ENCODE data around the gene GPR15.
"Not testable (repeated sequence)": the region's sequence is repeated elsewhere in the genome, so short reads cannot be mapped to it uniquely, and the experiment has no call there.

GPR15 gene

DNA sequence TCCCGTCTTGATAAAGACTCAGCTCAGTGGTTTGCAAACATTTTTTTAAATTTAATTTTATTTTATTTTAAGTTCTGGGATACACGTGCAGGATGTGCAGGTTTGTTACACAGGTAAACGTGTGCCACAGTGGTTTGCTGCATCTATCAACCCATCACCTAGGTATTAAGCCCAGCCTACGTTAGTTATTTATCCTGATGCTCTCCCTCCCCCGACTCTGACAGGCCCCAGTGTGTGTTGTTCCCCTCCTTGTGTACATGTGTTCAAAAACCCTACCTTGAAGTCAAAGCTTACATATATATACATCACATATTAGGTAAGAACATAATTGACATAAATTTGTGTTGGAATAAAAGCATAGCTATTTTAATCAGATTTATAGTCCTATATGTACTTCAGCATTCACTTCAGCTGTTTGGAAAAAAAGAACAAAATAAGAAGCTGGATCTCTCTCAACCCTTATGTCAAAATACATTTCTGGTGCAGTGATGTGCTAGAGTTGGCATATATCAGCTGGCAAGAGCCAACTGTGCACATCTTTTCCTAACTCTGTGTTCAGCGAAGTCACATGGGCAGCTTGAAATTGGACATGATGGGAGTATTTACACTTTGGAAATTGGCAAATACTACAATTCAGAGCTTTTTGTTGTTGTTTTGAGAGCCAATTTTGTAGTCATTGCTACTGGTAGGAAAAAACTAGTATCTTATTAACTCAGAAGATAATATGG lies 26.5 kb downstream of the GPR15 start:
- DNase-seq (ENCODE audit: low spot score) = no peak

DNA sequence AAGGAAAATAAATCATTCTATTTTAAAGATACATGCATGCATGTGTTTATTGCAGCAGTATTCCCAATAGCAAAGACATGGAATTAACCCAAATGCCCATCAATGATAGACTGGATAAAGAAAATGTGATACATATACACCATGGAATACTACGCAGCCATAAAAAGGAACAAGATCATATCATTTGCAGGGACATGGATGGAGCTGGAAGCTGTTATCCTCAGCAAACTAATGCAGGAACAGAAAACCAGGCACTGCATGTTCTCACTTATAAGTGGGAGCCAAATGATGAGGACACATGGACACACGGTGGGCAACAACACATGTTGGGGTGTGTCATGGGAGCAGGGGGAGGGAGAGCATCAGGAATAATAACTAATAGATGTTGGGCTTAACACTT lies 28.0 kb downstream of the GPR15 start:
- not testable (repeated sequence) for DNase-seq (ENCODE audit: low spot score)

DNA sequence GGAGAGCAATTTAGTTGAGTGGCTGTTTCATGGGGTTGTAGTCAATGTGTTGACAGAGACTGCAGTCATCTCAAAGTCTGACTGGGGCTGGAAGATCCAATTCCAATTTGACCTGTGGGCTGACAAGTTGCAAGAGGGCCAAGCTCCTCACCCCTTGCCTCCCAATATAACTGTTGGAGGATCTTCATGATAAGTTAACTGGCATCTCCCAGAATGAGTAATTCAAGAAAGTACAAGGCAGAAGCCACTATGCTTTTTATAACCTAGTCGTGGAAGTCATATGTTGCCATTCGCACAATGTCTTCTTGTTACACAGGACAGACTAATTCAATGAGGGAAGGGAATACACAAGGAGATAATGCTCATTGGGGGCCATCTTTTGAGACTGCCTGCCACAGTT lies 29.1 kb downstream of the GPR15 start:
- no peak for DNase-seq (ENCODE audit: low spot score)

DNA sequence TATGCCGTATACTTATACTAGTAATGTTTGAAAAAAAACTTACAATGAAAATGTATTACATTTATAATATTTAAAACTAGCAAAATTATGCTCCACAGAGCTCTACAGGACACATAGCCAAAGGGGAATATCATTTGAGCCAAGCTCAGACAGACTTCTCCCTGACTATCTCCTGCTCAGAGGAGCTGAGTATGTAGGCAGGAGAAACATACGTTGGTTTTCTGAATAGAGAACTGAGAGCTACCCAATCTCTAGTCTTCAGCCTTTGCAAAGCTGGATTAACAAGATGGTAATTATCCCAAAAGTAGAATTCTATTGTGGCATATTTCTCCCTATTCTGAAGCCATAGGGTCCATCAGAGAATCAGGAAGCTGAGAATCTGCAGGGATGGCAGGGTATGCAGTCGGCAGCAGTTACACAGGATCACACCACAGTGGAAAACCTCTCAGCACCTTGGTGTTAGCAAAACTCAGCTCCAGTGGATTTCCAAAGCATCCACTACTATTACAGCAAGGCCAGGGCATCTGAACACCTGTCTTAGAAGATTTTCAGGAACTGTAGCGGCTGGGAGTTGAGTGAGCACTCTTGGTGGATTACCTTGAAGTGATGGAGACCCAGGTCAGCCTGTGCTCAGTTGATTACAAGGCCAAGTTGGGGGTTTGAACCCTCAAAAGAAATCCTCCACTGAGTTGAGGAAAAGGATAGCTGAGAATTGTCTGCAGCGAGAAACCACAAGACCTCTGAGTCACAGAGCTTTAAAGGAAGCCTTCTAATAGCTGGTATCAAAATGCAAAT lies 30.1 kb downstream of the GPR15 start:
- no peak for DNase-seq (ENCODE audit: low spot score)

DNA sequence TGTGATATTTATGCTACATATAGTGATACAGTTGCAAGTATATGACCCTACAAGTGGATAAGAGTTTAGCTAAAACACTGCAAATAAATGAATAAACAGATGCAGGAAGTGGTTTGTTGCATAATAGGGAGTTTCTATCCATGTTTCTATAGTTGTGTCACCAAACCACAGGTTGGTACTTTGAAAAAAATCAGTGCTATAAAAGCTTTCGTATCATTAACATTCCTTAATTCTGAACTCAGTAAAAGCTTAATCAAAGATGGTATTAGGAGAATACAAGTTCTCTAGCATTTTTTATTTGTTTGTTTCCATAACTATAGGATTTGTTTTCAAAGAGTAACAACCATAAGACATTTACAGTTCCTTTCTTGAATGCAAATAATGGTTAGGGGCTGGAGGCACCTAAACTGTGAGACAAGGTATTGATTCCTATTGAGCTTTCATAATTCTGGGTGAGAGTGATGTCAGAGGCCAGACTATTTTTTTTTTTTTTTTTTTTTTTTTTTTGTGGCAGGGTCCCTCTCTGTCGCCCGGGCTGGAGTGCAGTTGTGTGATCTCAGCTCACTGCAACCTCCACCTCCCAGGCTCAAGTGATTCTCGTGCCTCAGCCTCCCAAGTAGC lies 32.0 kb downstream of the GPR15 start:
- DNase-seq (ENCODE audit: low spot score) = no peak

DNA sequence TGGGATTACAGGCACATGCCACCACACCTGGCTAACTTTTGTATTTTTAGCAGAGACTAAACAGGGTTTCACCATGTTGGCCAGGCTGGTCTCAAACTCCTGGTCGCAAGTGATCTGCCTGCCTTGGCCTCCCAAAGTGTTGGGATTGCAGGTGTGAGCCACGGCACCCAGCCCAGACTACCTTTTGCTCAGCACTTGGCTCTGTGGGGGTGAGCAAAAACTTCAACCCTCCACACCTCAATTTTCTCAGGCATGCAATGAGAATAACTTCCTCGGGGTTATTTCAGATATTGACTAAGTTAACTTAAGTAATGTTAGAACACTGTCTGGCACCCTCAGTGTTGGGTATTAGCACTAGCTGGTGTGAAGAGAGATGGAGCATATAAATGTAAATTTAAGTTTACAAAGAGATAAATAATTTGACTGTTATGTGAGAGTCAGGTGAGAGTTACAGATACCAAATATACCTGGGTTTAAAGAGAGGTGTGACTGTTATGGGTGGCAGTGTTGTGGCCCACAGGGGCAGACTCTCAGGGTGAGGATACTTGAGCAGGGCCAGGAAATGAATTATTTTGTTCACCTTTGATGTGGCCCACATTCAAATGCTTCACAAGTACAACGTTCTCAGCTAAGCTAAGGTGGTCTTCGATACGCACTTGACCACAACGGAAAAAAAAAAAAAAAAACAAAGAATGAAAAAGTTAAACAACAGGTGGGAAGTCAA lies 32.7 kb downstream of the GPR15 start:
- no peak for DNase-seq (ENCODE audit: low spot score)

DNA sequence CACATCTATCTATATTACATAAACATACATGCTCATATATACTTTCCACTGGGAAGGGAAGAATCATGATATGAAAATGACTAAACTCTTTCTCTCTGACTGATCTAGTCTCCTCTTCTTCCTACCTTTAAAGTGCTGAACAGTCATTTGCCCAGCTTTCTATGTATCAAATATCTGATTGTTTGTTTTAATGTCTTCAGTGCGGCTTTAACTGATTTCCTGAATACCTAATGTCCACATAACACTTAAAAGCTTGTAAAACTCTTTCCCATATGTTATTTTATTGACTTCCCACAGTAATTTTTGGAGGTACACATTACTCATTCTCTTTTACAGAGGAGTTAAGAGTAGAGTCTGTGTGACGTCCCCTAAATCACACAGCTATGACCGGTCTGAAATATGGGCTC lies 33.5 kb downstream of the GPR15 start:
- DNase-seq (ENCODE audit: low spot score) = no peak

DNA sequence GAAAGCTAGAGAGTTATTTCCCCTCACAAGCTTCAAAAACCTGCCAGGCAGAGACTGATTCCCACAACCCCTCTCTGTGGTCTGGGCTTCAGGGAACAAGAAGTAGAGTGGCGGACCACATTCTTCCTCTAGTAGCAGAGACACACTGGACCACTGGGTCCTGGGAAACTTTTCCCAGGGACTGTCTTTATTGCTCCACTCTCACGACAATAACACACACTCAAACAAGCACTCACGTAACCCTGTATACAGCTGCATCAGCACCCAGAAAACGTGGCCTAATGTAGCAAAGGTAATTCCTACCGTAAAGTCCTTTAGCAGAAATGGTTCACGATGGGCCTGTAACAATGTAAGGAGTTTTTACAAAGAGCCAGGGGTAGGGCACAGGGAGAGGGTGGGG lies 34.1 kb downstream of the GPR15 start:
- no peak for DNase-seq (ENCODE audit: low spot score)

DNA sequence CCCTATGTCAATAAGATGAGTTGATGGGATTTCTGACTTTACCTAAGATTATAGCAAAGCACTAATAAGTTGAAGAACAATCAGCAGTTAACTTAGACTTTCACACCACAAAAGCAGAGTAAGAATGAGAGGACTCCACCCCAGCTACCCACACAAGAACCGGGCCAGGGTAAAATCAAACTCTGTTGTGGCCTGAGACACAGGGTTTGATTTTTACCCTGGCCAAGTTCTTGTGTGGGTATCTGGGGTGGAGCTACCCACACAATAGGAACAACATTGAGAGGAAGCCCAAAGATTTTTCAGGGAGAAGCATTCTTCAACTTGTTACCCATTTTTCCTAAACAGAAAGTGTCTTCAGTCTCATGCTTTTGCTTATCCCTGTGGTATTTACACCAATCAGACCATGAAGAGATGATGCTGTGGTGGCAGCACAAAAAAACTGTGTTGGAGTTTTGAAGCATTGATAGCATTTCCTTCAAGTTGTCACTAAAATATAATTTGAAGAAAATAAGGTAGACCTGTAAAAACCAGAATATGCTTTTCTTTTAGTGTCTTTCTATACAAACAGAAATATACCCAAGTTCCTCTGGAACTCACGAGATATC lies 36.0 kb downstream of the GPR15 start:
- DNase-seq (ENCODE audit: low spot score) = no peak

DNA sequence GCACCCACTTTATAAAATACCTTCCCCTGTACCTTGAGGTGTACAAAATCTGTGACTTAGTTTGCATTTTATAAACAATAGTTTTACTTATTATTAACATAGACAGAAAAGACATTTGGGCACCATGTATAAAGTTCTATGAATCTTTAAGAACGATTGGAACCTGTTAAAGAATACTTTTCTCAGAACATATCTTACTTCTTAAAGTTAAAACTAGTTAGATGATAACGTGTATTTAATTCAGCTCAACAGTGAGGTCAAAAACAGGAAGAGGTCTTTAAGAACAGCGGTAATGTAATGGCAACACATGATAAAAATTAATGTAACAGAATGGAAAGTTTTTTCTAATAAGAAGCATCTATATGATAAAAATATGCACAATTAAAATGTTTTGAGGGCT lies 36.6 kb downstream of the GPR15 start:
- no peak for DNase-seq (ENCODE audit: low spot score)

DNA sequence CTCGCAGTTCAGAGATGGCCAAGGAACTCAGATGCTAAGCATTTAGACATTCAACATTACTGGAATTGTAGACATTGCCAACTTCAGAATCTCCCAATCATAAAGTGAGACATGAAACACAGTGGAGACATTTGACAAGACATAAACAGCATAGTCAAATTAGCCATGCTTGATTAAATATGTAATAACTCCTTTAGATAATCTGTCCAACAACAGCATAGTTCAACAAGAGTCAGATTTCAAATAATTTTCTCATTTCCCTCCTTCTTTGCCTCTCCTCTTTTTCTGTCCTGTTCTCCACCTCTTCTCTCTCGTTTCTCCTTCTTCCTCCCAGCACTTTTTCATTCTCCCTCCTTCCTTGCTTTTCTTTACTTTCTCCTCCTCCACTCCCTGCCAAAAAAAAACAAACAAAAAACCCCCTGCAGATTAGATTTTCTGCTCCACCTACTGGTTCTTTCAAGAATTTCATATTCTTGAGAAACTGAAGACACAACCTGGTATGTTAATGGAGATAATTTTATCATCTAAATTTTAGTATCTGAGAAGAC lies 41.5 kb downstream of the GPR15 start:
- no peak for DNase-seq (ENCODE audit: low spot score)

DNA sequence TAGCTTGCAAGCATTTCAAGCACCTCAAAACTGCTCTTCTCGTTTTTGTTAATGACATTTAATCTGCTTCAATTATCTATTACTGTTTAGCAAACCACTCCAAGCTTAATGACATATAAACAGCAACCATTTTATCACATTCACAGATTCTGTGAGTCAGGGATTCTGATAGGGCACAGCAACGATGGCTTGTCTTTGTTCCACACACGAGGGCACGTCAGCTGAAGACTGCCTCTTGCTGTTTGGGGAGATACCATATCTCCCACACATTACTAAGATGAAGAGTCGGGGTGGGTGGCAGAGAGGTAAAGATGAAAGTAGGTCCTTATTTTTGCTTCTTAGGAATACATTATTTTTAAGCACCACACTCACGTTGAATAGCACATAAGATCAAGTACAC lies 42.4 kb downstream of the GPR15 start:
- no peak for DNase-seq (ENCODE audit: low spot score)

DNA sequence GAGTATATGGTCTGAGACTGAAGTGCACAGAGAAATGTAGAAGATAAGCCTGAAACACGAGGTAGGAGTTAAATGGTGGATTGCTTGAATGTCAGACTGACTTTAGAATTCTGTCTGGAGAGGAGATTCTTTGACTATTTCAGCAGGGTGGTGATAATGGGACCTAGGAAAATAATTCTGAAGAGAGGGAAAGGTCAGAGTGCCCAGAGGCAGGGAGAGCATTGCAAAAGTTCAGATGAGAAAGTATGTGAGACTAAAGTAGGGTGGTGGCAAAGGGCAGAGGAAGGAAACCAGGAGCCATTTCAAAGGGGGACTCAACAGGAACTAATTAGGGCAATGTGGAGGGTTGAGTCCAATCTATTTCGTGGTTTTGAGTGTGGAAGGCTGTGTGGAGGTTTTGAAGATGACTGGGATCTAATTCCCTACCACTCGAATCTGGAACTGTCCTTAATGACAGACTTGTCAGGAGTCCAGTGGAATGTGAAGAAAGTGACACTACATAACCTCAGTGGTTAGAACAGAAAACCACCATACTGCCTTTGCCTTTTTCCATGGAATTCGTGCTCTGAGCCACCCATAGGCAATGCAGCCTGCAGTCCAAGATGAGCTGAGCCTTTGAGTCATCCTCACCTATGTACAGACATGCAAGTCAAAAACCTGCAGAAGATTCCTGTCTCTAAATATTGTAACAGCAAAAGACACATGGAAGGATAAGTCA lies 45.6 kb downstream of the GPR15 start:
- DNase-seq (ENCODE audit: low spot score) = no peak

DNA sequence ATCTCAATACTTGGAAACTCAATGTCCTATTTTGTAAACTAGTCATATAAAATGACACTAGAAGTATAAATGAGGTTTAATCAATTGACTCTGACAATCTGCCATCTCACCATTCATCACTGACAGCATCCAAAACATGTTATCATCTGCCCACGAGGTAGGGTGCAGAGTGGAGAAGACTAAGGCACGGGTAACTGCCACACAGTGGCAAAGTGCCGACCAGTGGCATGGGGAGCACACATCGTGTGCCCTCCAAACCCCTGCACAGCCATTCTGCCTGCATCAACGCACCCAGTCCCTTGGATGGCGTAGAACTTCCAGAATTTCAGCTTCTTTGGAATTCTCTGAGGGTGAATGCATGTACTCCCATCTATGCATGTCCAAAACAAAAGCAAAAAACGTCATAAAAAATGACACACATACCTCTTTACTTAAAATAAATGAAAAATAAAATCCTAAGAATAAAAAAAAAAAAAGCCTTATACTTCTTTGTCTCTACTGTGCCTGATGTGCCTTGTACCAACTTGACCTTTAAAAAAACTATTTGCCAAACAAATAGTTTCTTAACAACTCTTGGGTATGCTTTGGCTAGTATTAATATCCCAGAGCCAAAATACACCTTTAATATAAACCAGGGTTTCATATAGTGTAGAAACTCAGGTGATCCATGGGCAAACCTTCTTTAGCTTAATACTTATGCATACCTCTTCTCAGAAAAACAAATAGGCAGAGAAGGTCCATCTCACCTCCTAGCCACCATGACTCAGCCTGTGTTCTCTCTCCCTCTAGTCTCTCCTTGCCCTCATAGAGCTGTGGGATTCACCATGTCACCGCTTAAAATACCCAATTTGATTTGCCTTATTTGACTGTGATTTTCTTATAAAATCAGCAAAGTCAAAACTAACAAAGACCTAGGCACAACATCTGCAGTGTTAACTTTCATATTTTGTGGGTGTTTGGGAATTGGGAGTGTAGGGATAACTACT lies 48.9 kb downstream of the GPR15 start:
- no peak for DNase-seq (ENCODE audit: low spot score)

DNA sequence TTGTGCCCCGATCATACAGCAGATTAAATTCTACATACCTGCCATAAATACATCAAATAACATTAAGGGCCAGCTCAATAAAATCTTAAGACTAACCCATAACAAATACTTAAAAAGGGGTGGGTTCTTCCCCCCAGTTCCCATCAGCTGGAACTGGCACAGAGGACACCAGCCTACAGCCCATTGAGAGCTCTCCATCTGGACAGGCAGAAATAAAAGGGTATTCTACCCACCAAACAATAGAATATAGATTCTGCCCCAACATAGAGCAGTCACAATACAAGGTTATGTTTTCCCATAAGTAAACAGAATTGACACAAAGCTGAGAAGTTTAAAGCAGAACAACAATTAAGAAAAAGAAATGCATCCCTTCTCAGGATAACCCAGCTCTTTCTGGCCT lies 49.7 kb downstream of the GPR15 start:
- no peak for DNase-seq (ENCODE audit: low spot score)

DNA sequence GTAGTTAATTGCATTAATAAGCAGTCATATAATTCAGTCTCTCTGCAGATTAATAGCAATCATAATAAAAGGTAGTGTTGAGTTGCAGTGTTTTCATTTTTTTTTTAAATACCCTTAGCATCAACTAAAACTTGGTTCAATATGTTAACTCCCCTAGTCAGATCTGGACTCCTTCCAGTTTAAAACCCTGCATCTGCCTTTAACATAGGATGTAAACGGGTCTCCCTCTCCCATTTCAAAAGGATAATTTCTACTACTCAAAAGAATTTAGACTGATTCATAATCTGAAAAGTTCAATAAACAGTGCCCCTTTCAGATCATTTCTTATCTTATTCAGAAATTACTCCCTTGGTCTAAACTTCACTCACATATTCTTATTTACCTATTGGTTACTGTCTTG lies 50.3 kb downstream of the GPR15 start:
- DNase-seq (ENCODE audit: low spot score) = no peak

DNA sequence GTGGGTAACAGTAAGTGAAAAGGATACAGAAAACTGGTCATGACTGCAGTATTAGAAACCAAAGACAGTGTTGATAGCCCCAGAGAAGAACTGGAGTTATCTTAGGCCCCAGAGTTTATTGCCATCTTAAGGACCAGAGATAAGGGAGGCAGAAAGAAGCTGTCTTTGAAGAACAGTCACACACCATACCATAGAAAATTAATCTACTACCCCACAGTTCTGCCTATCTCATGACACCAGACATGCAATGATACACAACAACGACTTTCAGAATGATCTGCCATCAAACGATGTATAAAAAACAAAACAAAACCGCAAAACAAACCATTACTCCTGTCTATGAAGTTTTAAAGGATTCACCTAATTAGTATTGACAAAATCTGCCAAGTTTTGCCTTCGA lies 52.0 kb downstream of the GPR15 start:
- no peak for DNase-seq (ENCODE audit: low spot score)

Data from left forelimb (tissue), 1 donor.